SK-N-SH treated with all-trans-retinoic acid at 6 μM for 48 hours (cell line): ENCODE measurements around the gene ZP3.

Source experiments
- ISL1 ChIP-seq: fragments of 250-450 bp; sonication (Bioruptor Pico); IDR thresholded peaks from 2 replicates; pipeline ENCODE4 v2.1.2; 2022; ENCODE audit warnings: mild to moderate bottlenecking, moderate library complexity
- TOX ChIP-seq: fragments of 250-450 bp; sonication (Bioruptor Pico); IDR thresholded peaks from 2 replicates; pipeline ENCODE4 v1.8.0; 2021; ENCODE audit warnings: mild to moderate bottlenecking, moderate library complexity, borderline replicate concordance
- ZFP3 ChIP-seq: fragments of 250-450 bp; sonication (Bioruptor Pico); IDR thresholded peaks from 2 replicates; pipeline ENCODE4 v1.5.0; 2020; ENCODE audit warnings: mild to moderate bottlenecking, moderate library complexity

GRCh38 chr7:76381814-76382213 is 42.9 kb upstream of the ZP3 start:
- TF ChIP-seq ISL1 (CRISPR knock-in tag), result no peak
- TF ChIP-seq TOX (CRISPR knock-in tag), result no peak
- TF ChIP-seq ZFP3 (CRISPR knock-in tag), result no peak
